Lower lobe of right lung (tissue), 2 donors: Measurements from ENCODE around the gene NDST3. TPM values are rescaled to one million over a fixed set of nuclear protein-coding genes. Genes with fewer than 3 reads are reported as not detected.

Source experiments
- ATAC-seq, 2 donors: fragments of 200-7000 bp; cut with Tn5 transposase; one replicate each; pipeline ENCODE4 v1.9.1; 2020 to 2022; ENCODE audit warnings: mild to moderate bottlenecking in 2 of 2, moderate library complexity in 2 of 2
- DNase-seq: peaks from one replicate; pipeline ENCODE4 v3.0.0-alpha.2; 2020
- H3K27ac ChIP-seq: fragments of 200-600 bp; one replicate; pipeline ENCODE4 v1.8.0; 2022
- H3K27me3 ChIP-seq: fragments of 200-600 bp; one replicate; pipeline ENCODE4 v1.8.0; 2022; ENCODE audit warnings: low read depth
- H3K36me3 ChIP-seq: fragments of 200-600 bp; one replicate; pipeline ENCODE4 v1.8.0; 2022; ENCODE audit warnings: mild to moderate bottlenecking
- H3K4me1 ChIP-seq: fragments of 200-600 bp; one replicate; pipeline ENCODE4 v1.8.0; 2022
- H3K4me3 ChIP-seq: fragments of 200-600 bp; one replicate; pipeline ENCODE4 v1.8.0; 2022; ENCODE audit warnings: mild to moderate bottlenecking
- H3K9me3 ChIP-seq: fragments of 200-600 bp; one replicate; pipeline ENCODE4 v1.8.0; 2022
- intact Hi-C: fragments of 100-400 bp; cut with DNase I; formaldehyde crosslinking; loops from one replicate; pipeline ENCODE4 v1.11.0; 2022
- total RNA-seq: library from RNA; stranded (reverse); fragmentation: NEBNext Ultra II Directional; extraction: Animal tissue kit (Norgen Biotek cat#: 25700); gene quantifications from one replicate; pipeline ENCODE4 v1.2.1, GENCODE V29; 2021
- TF ChIP-seq, protein P1 (sequence below): fragments of 200-600 bp; IDR thresholded peaks from one replicate; pipeline ENCODE4 v1.8.0; 2022; ENCODE audit warnings: antibody characterized with exemption, mild to moderate bottlenecking
- donor health status: DM: no; HTN: yes; CAD: no; lungs with severe emphysema.

Gene NDST3
- total RNA-seq, 1 donor from 2014 or later, result 0.06 TPM

- TF ChIP-seq, protein P1, sequence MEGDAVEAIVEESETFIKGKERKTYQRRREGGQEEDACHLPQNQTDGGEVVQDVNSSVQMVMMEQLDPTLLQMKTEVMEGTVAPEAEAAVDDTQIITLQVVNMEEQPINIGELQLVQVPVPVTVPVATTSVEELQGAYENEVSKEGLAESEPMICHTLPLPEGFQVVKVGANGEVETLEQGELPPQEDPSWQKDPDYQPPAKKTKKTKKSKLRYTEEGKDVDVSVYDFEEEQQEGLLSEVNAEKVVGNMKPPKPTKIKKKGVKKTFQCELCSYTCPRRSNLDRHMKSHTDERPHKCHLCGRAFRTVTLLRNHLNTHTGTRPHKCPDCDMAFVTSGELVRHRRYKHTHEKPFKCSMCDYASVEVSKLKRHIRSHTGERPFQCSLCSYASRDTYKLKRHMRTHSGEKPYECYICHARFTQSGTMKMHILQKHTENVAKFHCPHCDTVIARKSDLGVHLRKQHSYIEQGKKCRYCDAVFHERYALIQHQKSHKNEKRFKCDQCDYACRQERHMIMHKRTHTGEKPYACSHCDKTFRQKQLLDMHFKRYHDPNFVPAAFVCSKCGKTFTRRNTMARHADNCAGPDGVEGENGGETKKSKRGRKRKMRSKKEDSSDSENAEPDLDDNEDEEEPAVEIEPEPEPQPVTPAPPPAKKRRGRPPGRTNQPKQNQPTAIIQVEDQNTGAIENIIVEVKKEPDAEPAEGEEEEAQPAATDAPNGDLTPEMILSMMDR, result no peak
- ATAC-seq (no peak), DNase-seq (no peak)
- no peak overlapping the region for H3K4me3 ChIP-seq
- no peaks in the 10 kb centered on the region for H3K9me3 ChIP-seq
- H3K36me3 ChIP-seq, result no peaks in the 10 kb centered on the region
- no peaks in the 10 kb centered on the region for H3K27me3 ChIP-seq
- H3K4me1 ChIP-seq, result no peaks in the 10 kb centered on the region
- intact Hi-C loops, result no loop called here
- no peak overlapping the region for H3K27ac ChIP-seq
These were observed 28.4 kb upstream of the NDST3 start for GRCh38 chr4:118005883-118006282.

DNA sequence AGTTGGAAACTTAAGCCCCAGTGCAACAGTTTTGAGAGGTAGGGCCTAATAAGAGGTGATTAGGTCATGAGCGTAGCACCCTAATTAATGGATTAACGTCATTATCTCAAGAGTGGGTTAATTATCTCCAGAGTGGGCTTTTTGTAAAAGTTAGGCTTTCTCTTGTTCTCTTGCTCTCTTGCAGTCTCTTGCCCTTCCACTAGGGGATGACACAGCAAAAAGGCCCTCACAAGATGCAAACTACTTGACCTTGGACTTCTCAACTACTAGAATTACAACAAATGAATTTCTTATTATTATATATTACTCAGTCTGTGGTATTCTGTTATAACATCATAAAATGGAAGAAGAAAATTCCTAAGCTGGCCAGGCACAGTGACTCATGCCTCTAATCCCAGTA is 22.1 kb upstream of the NDST3 start:
- Histone ChIP-seq H3K27ac (no peak overlapping the region), H3K36me3 (no peaks in the 10 kb centered on the region), H3K4me3 (no peak overlapping the region), H3K9me3 (no peaks in the 10 kb centered on the region), H3K4me1 (no peaks in the 10 kb centered on the region), H3K27me3 (no peaks in the 10 kb centered on the region)
- no peak for DNase-seq
- ATAC-seq, result no peak
- TF ChIP-seq, protein P1, result no peak
- intact Hi-C loops, result no loop called here

- Histone ChIP-seq H3K4me3 (no peak overlapping the region), H3K27me3 (no peaks in the 10 kb centered on the region), H3K36me3 (no peaks in the 10 kb centered on the region), H3K4me1 (no peaks in the 10 kb centered on the region), H3K9me3 (no peaks in the 10 kb centered on the region), H3K27ac (no peak overlapping the region)
- intact Hi-C loops, result no loop called here
- TF ChIP-seq, protein P1, result no peak
- no peak for DNase-seq
- ATAC-seq, result no peak
These were observed 19.5 kb upstream of the NDST3 start for GRCh38 chr4:118014831-118015230.

DNA sequence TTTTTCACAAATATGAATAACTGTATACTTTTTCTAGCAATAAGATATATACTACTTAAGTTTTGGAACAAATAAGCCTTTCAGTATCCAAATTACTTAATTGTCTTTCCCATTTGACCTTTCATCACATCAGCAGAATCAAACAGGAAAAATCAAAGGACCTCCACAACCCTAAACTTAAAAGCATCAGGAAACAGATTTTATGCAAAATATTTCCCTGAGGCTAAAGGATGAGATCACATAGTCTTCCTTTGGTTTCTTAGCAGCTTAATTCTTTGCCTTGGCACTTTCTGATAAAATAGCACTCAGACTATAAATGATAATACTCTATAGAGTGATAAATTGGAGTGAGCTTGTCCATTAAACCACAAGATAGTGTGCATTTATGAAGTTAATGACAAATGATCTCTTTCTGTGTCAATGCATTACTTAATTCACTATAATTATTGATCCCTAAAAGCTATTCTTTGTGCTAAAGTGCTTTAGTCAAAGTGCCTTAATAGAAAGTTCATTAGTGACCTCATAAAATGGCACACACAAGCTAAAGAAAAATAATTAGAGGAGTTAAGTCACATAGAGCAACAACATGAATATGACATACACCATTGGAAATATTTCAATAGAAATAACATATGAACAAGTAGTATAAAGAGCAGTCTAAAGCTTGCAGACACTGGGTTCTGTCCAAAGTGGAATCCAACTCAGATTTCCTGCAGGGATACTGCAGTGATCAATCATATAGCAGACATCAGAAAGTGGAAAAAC is 15.7 kb upstream of the NDST3 start:
- TF ChIP-seq, protein P1, result no peak
- intact Hi-C loops, result no loop called here
- H3K9me3 ChIP-seq, result no peaks in the 10 kb centered on the region
- H3K36me3 ChIP-seq, result no peaks in the 10 kb centered on the region
- H3K27ac ChIP-seq, result no peak overlapping the region
- no peak for ATAC-seq
- DNase-seq, result no peak
- no peak overlapping the region for H3K4me3 ChIP-seq
- H3K27me3 ChIP-seq, result no peaks in the 10 kb centered on the region
- H3K4me1 ChIP-seq, result no peaks in the 10 kb centered on the region

DNA sequence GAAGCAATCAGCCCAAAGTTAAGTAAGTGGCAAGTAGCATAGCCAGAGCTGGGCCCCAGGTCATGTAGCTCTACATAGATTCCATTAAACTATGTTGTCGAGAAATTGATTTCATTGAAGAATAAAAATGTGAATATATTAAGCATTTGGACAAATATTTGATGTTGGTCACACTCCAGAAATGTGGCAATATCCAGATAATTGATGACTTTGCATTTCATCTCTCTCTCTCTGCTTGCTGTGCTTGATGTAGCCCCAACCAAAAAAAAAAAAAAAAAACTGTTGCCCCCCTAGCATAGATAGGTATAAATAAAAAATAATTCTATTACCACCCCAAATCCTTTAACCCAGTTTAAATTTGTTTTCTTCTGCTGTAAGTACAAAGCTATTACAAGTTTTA is 7.5 kb upstream of the NDST3 start:
- Histone ChIP-seq H3K27me3 (peaks cover under 1% of the 10 kb centered on the region), H3K27ac (no peak overlapping the region)
- intact Hi-C loops, result no loop called here

More for the DNA sequence above, 7.5 kb upstream of the NDST3 start:
- DNase-seq, result no peak
- Histone ChIP-seq H3K36me3 (no peaks in the 10 kb centered on the region), H3K9me3 (no peaks in the 10 kb centered on the region), H3K4me3 (no peak overlapping the region), H3K4me1 (no peaks in the 10 kb centered on the region)
- no peak for ATAC-seq
- TF ChIP-seq, protein P1, result no peak
